GM23248 (cell line): ENCODE data around the gene NCL. TPM values are rescaled to one million over a fixed set of nuclear protein-coding genes. Genes with fewer than 3 reads are reported as not detected.

ENCODE experiments used
- DNase-seq: peaks from one replicate; pipeline ENCODE4 v3.0.0-alpha.2; 2015
- H2AFZ ChIP-seq: fragments of 200-600 bp; sonication (generic); 2 replicates; pipeline ENCODE4 v1.6.1; 2016; ENCODE audit warnings: antibody characterized with exemption
- H3F3A ChIP-seq: fragments of 200-600 bp; sonication (generic); 2 replicates; pipeline ENCODE4 v1.6.1; 2016; ENCODE audit warnings: mild to moderate bottlenecking, antibody characterized with exemption, mixed run types; ENCODE audit not compliant: insufficient read depth
- H3K27ac ChIP-seq: fragments of 200-600 bp; sonication (generic); 2 replicates; pipeline ENCODE4 v1.5.1; 2016; ENCODE audit warnings: mild to moderate bottlenecking
- H3K27me3 ChIP-seq: fragments of 200-600 bp; sonication (generic); replicated peaks from 2 replicates; pipeline ENCODE4 v1.6.1; 2016; ENCODE audit warnings: mild to moderate bottlenecking; ENCODE audit not compliant: insufficient read depth
- H3K36me3 ChIP-seq: fragments of 200-600 bp; sonication (generic); 2 replicates; pipeline ENCODE4 v1.6.1; 2016; ENCODE audit warnings: low read depth, mild to moderate bottlenecking
- H3K4me1 ChIP-seq: fragments of 200-600 bp; sonication (generic); 2 replicates; pipeline ENCODE4 v1.6.1; 2016; ENCODE audit warnings: mild to moderate bottlenecking; ENCODE audit not compliant: insufficient read depth
- H3K4me2 ChIP-seq: fragments of 200-600 bp; sonication (generic); one replicate; pipeline ENCODE4 v1.6.1; 2016; ENCODE audit warnings: mild to moderate bottlenecking; ENCODE audit not compliant: unreplicated experiment
- H3K4me3 ChIP-seq: fragments of 200-600 bp; sonication (generic); 2 replicates; pipeline ENCODE4 v1.5.1; 2016; ENCODE audit warnings: mild to moderate bottlenecking
- H3K79me2 ChIP-seq: fragments of 200-600 bp; sonication (generic); 2 replicates; pipeline ENCODE4 v1.6.1; 2016; ENCODE audit warnings: mild to moderate bottlenecking; ENCODE audit not compliant: insufficient read depth
- H3K9ac ChIP-seq: fragments of 200-600 bp; sonication (generic); 2 replicates; pipeline ENCODE4 v1.6.1; 2016; ENCODE audit warnings: mild to moderate bottlenecking
- H3K9me2 ChIP-seq: fragments of 200-600 bp; sonication (generic); 2 replicates; pipeline ENCODE4 v1.6.1; 2016; ENCODE audit warnings: mixed run types, mild to moderate bottlenecking, moderate library complexity; ENCODE audit not compliant: insufficient read depth
- H3K9me3 ChIP-seq: fragments of 200-600 bp; sonication (generic); one replicate; pipeline ENCODE4 v1.6.1; 2017; ENCODE audit warnings: low read depth
- H4K20me1 ChIP-seq: fragments of 200-600 bp; sonication (generic); 2 replicates; pipeline ENCODE4 v1.6.0; 2016; ENCODE audit not compliant: insufficient read depth
- EZH2 ChIP-seq: fragments of 200-600 bp; sonication (generic); IDR thresholded peaks from 2 replicates; pipeline ENCODE4 v1.6.1; 2018; ENCODE audit warnings: antibody characterized with exemption, mild to moderate bottlenecking; ENCODE audit not compliant: insufficient read depth, poor library complexity, severe bottlenecking
- EZH2phosphoT487 ChIP-seq: fragments of 200-600 bp; sonication (generic); IDR thresholded peaks from 2 replicates; pipeline ENCODE4 v1.6.1; 2018; ENCODE audit warnings: antibody characterized with exemption, moderate library complexity, mild to moderate bottlenecking, low read depth; ENCODE audit not compliant: insufficient read depth
- WGBS, 2 experiments: methylation state at CpG; one replicate each; pipeline ENCODE4 v1.1.6; 2015 to 2017; ENCODE audit warnings: low lambda C conversion rate in 2 of 2, low coverage in 1 of 2; ENCODE audit errors: missing lambda C conversion rate in 2 of 2; 5-methylcytosine and 5-hydroxymethylcytosine counted together
- in situ Hi-C: fragments of 300-500 bp; cut with MboI; formaldehyde crosslinking; loops from 2 replicates; pipeline ENCODE4 v1.15.0; 2020
- polyA plus RNA-seq: library from polyadenylated mRNA; unstranded; fragments of >200 nt; fragmentation: Nextera tagmentation; extraction: Ambion mirVana; gene quantifications from 2 replicates; pipeline ENCODE4 v1.2.1, GENCODE V29; 2016
- total RNA-seq: library from RNA; depleted of rRNA; stranded (reverse); fragments of >200 nt; shearing (Covaris generic); gene quantifications from 2 replicates; pipeline ENCODE4 v1.2.3, GENCODE V29; 2014

NCL gene
- total and polyA plus RNA-seq, 2 experiments from 2014 or later, result 147 to 412 TPM

DNA sequence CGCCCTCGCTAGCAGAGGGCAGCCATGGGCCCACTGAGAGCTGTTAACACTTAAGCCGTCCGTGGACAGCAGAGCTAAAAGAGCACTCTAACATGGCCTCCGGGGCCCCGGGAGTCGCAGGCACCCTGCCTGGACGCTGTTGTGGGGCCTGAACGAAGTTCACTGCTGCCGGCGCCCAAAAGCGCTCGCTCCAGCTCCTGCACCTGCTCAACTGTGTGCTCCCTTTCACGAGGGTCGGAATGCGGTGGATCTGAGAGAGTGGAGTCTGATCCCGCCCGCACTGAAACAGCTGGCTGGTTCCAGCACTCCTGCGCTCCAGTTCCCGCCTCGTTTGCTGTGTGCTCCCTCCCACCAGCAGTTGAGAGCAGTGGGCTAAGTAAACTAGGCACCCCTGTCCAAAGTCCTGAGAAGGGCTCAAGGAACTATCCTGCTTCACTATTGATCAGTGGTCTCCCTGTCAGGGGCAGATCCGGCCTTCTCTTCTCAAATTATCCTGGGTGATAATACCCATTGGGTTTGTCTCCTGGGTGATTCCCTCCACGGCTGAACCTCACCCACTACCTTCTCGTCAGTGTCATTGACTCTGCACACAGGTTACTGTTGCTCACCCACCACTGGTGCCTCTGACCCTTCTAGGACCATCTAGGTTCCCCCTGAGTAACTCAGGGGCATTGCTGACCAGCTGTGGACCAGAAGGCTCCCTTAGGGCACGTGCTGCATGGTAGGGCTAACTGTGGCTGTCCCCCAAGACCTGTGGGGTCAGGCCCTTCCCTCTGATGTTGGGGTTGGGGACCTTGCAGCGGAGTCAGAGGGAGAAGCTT lies 45.3 kb downstream of the NCL start:
- Histone ChIP-seq H3K27me3 (0 out of 2 replicates have a peak, but pooled peaks cover 2% of the 10 kb centered on the region), H3F3A (no peaks in the 10 kb centered on the region), H4K20me1 (no peaks in the 10 kb centered on the region), H3K9me2 (no peaks in the 10 kb centered on the region), H3K27ac (no peak overlapping the region), H3K9ac (no peak overlapping the region), H2AFZ (no peak overlapping the region), H3K4me2 (no peak overlapping the region), H3K36me3 (no peaks in the 10 kb centered on the region), H3K9me3 (no peaks in the 10 kb centered on the region), H3K79me2 (no peaks in the 10 kb centered on the region), H3K4me3 (no peak overlapping the region), H3K4me1 (no peaks in the 10 kb centered on the region)
- TF ChIP-seq EZH2 (no peak), EZH2phosphoT487 (no peak)
- WGBS, 2 experiments, result 69 to 70% methylated on average over 26 of the region's 26 CpGs
- in situ Hi-C loops, result loop anchor here (25.0 kb wide), 1 partner anchor 307 kb away; no protein-coding TSS in a partner anchor
- DNase-seq, result no peak

DNA sequence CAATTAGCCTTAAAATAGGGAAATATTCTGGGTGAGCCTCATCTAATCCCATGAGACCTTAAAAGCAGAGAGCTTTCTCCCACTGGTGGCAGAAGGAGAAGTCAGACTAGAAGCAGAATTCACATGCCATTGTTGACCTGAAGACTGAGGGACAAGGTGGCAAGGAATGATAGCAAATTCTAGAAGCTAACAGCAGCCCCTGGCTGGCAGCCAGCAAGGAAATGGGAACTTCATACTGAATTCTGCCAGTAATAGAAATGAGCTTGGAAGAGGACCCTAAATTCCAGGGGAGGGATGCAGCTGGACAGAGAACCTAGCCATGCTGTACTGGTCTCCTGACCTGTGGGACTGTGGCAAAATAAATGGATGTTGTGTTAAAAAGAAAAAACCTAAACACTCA lies 49.3 kb downstream of the NCL start:
- Histone ChIP-seq H3K79me2 (no peaks in the 10 kb centered on the region), H3F3A (peaks cover 8% of the 10 kb centered on the region; the same call in 1 of the 2 replicates), H3K27me3 (0 out of 2 replicates have a peak, but pooled peaks cover 4% of the 10 kb centered on the region), H3K9me2 (no peaks in the 10 kb centered on the region), H3K9me3 (no peaks in the 10 kb centered on the region), H2AFZ (no peak overlapping the region), H4K20me1 (no peaks in the 10 kb centered on the region), H3K9ac (no peak overlapping the region), H3K36me3 (no peaks in the 10 kb centered on the region), H3K27ac (no peak overlapping the region), H3K4me3 (no peak overlapping the region), H3K4me1 (no peaks in the 10 kb centered on the region), H3K4me2 (no peak overlapping the region)
- in situ Hi-C loops, result loop anchor here (25.0 kb wide), 1 partner anchor 303 kb away; no protein-coding TSS in a partner anchor
- DNase-seq, result no peak
- TF ChIP-seq EZH2, result no peak

DNA sequence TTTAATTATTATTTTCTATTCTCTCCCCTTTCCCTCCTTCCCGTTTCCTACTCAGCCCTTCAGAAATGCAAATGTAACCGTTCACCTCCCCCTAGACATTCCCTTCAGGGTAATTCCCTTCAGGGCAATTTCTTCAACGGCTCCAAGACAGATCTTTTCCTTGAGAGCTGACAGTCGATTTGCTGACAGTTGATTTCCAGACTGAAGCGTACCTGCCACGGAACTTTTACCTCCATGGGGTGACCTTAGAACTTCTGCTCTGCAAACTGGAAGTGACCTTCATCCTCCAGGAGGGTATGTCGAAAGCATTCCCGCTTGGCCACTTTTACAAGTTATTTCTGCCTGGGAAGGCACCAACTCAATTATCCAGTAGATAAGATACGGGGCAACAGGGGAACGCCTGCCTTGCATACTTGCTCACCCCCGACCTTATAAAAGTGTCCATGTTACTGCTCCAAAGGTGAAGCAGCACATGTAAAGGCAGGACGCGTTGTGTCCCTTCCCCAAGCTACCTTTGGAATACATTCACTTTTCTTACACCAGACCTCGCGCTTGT lies 50.3 kb downstream of the NCL start:
- Histone ChIP-seq H3K4me3 (no peak overlapping the region), H3K27me3 (0 out of 2 replicates have a peak, but pooled peaks cover 4% of the 10 kb centered on the region), H3K36me3 (no peaks in the 10 kb centered on the region), H3K9me2 (no peaks in the 10 kb centered on the region), H3K9me3 (no peaks in the 10 kb centered on the region), H3K4me2 (no peak overlapping the region), H4K20me1 (no peaks in the 10 kb centered on the region), H3K79me2 (no peaks in the 10 kb centered on the region), H3F3A (peaks cover 8% of the 10 kb centered on the region; the same call in 1 of the 2 replicates), H3K4me1 (no peaks in the 10 kb centered on the region), H3K27ac (no peak overlapping the region), H3K9ac (no peak overlapping the region), H2AFZ (no peak overlapping the region)
- 28 to 33% methylated on average over 15 of the region's 15 CpGs for WGBS, 2 experiments
- TF ChIP-seq EZH2 (no peak), EZH2phosphoT487 (no peak)
- in situ Hi-C loops, result loop anchor here (25.0 kb wide), 1 partner anchor 302 kb away; no protein-coding TSS in a partner anchor
- no peak for DNase-seq

GRCh38 chr2:231413456-231413855 lies 50.8 kb downstream of the NCL start:
- 0 out of 2 replicates have a peak, but pooled peaks cover 4% of the 10 kb centered on the region for H3K27me3 ChIP-seq
- in situ Hi-C loops, result loop anchor here (25.0 kb wide), 1 partner anchor 301 kb away; no protein-coding TSS in a partner anchor
- H3K36me3 ChIP-seq, result no peaks in the 10 kb centered on the region
- H3K27ac ChIP-seq, result no peak overlapping the region
- H3K4me3 ChIP-seq, result no peak overlapping the region
- no peaks in the 10 kb centered on the region for H3K4me1 ChIP-seq
- peaks cover 8% of the 10 kb centered on the region; the same call in 1 of the 2 replicates for H3F3A ChIP-seq
- no peaks in the 10 kb centered on the region for H3K9me2 ChIP-seq
- H3K79me2 ChIP-seq, result no peaks in the 10 kb centered on the region
- no peak for DNase-seq
- TF ChIP-seq EZH2 (no peak), EZH2phosphoT487 (no peak)
- H3K9ac ChIP-seq, result no peak overlapping the region
- H3K4me2 ChIP-seq, result no peak overlapping the region
- H4K20me1 ChIP-seq, result no peaks in the 10 kb centered on the region
- WGBS, 2 experiments, result 73 to 74% methylated on average over 6 of the region's 6 CpGs
- H3K9me3 ChIP-seq, result no peaks in the 10 kb centered on the region
- no peak overlapping the region for H2AFZ ChIP-seq
